PFSK-1 (cell line): ENCODE measurements around the gene INTS2.

Source experiments
- FOXP2 ChIP-seq: optimal IDR thresholded peaks from 2 replicates; pipeline ENCODE3; 2011; ENCODE audit warnings: borderline replicate concordance, control low read depth, inconsistent platforms; ENCODE audit not compliant: insufficient read depth; ENCODE audit errors: extremely low read length, extremely low read depth
- POLR2AphosphoS5 ChIP-seq: IDR thresholded peaks from 2 replicates; pipeline ENCODE4 v1.6.1; 2012; ENCODE audit warnings: low read depth, mild to moderate bottlenecking, control low read depth, low read length, moderate library complexity
- SIN3A ChIP-seq: IDR thresholded peaks from 2 replicates; pipeline ENCODE4 v1.6.1; 2012; ENCODE audit warnings: mild to moderate bottlenecking, low read length, moderate library complexity, borderline replicate concordance; ENCODE audit not compliant: insufficient read depth
- TAF1 ChIP-seq: IDR thresholded peaks from 2 replicates; pipeline ENCODE4 v1.6.1; 2012; ENCODE audit warnings: low read length, control low read depth, borderline replicate concordance; ENCODE audit not compliant: insufficient read depth
- TF ChIP-seq, protein P1 (sequence below), 2 experiments: IDR thresholded peaks; 2 replicates each; pipeline versions ENCODE4 v1.6.1 to v1.8.0; 2011 to 2012; ENCODE audit warnings: low read depth in 2 of 2, low read length in 2 of 2, control low read depth in 1 of 2, inconsistent platforms in 1 of 2, mild to moderate bottlenecking in 1 of 2, moderate library complexity in 1 of 2; ENCODE audit not compliant: insufficient read depth in 1 of 2

Gene INTS2

DNA sequence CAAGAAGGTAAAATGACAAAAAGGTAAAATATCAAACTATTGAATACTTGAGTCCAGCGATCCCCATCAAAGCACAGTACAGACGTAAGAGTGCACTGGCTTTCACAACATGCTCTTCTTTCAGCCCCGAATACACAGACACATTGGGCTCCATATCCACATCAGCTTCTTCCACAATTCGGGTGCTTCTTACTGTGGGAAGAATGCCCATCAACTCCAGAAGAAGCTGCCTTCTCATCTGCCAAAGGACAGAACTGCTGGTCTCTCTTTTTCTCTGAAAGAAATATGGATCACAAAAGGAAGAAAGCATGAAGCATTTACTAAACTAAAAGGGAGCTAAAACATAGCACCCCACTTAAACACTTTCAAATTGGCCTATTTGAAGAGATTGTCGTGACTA lies 20.4 kb downstream of the INTS2 start:
- TF ChIP-seq FOXP2 (no peak), SIN3A (no peak), POLR2AphosphoS5 (no peak), TAF1 (no peak)
- TF ChIP-seq, protein P1, sequence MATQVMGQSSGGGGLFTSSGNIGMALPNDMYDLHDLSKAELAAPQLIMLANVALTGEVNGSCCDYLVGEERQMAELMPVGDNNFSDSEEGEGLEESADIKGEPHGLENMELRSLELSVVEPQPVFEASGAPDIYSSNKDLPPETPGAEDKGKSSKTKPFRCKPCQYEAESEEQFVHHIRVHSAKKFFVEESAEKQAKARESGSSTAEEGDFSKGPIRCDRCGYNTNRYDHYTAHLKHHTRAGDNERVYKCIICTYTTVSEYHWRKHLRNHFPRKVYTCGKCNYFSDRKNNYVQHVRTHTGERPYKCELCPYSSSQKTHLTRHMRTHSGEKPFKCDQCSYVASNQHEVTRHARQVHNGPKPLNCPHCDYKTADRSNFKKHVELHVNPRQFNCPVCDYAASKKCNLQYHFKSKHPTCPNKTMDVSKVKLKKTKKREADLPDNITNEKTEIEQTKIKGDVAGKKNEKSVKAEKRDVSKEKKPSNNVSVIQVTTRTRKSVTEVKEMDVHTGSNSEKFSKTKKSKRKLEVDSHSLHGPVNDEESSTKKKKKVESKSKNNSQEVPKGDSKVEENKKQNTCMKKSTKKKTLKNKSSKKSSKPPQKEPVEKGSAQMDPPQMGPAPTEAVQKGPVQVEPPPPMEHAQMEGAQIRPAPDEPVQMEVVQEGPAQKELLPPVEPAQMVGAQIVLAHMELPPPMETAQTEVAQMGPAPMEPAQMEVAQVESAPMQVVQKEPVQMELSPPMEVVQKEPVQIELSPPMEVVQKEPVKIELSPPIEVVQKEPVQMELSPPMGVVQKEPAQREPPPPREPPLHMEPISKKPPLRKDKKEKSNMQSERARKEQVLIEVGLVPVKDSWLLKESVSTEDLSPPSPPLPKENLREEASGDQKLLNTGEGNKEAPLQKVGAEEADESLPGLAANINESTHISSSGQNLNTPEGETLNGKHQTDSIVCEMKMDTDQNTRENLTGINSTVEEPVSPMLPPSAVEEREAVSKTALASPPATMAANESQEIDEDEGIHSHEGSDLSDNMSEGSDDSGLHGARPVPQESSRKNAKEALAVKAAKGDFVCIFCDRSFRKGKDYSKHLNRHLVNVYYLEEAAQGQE (IDR thresholded peaks at IDR 0.05; ENCODE audit: insufficient read depth in 1 of 2, low read depth in 2 of 2, low read length in 2 of 2), result no peak

DNA sequence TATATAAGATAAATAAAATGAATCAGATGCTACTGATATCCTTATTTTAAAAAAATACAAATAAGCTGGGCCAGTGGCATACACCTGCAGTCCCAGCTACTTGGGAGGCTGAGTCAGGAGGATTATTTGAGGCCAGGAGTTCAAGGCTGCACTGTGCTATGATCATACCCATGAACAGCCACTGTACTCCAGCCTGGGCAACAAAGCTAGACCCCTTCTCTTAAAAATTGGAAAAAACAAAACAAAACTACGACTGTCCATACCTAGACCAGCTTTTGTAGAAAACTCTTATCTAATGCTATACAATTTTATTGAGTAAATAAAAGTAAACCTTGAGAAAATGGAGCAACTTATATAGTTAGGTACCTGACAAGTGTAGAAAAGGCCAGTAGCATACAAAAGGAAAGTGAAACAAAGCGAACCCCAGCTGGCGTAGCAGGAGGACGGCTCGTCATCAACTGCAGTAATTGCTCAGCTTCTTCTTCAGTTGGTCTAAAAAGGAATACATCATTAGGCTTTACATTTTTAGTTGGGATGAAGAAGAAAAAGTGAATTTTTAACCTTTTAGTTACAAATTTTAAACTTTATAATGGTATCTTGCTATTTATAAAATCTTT lies 23.6 kb downstream of the INTS2 start:
- TF ChIP-seq POLR2AphosphoS5 (no peak), FOXP2 (no peak), TAF1 (no peak), SIN3A (no peak)
- TF ChIP-seq, protein P1 (IDR thresholded peaks at IDR 0.05; ENCODE audit: insufficient read depth in 1 of 2, low read depth in 2 of 2, low read length in 2 of 2), result no peak

DNA sequence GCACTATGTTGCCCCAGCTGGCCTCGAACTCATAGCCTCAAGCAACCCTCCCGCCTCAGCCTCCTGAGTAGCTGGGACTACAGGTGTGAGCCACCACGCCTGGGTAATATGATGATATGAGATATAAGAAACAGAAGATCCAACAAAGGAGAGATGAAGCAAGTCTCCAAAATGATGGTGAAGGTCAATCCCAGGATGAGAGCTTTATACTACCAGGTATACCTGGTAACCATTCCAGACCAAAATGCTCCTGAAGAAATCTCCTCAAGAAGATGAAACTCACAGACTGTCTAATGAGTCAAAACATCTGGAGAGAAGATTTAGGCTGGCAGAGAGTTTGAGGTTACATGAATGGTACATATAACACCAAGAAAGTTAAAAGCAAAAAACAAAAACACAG lies 24.5 kb downstream of the INTS2 start:
- TF ChIP-seq FOXP2 (no peak), TAF1 (no peak), SIN3A (no peak), POLR2AphosphoS5 (no peak)
- TF ChIP-seq, protein P1 (IDR thresholded peaks at IDR 0.05; ENCODE audit: insufficient read depth in 1 of 2, low read depth in 2 of 2, low read length in 2 of 2), result no peak

DNA sequence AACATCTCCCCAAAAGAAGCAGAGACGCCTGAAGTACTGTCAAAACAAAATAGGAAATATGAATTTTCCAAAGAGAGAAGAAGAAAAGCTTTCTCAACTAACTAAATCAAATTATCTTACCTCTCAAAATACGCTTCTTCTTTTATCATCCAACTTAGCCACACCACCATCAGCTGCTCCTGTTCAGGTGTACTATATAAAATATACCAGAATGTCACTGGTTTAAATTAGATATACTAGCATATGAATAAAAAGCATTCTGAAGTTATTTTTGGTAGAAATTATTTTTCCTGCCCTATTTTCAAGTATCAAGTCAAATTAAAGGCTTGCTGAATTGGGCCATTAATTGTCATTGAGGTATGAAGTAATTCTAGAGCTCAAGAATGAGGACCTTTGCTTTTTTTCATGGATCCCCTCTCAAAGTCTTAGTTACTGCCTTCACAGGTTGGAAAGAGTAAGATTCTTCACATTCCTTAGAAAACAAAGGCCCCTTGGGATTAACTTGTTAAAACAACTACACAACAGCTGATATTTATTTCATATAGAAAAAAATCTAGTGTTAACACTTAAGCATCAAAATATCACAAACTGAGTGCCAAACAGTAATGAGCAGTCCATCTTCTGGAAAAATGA lies 30.1 kb downstream of the INTS2 start:
- TF ChIP-seq SIN3A, result no peak
- TF ChIP-seq, protein P1 (IDR thresholded peaks at IDR 0.05; ENCODE audit: insufficient read depth in 1 of 2, low read depth in 2 of 2, low read length in 2 of 2), result no peak
- TF ChIP-seq POLR2AphosphoS5, result no peak
- TF ChIP-seq FOXP2, result no peak
- TF ChIP-seq TAF1, result no peak
